Astrocyte (in vitro differentiated cells and primary cell): ENCODE measurements around the gene CIROP.

Experiments
- EZH2 ChIP-seq: IDR thresholded peaks from 2 replicates; pipeline ENCODE4 v1.6.1; 2012; ENCODE audit warnings: mild to moderate bottlenecking, low read length, inconsistent platforms; ENCODE audit not compliant: insufficient read depth
- TF ChIP-seq, protein P1 (sequence below): IDR thresholded peaks from 2 replicates; pipeline ENCODE4 v1.5.1; 2011; ENCODE audit warnings: low read depth, mild to moderate bottlenecking, inconsistent platforms, low read length, moderate library complexity; ENCODE audit not compliant: insufficient read depth

DNA sequence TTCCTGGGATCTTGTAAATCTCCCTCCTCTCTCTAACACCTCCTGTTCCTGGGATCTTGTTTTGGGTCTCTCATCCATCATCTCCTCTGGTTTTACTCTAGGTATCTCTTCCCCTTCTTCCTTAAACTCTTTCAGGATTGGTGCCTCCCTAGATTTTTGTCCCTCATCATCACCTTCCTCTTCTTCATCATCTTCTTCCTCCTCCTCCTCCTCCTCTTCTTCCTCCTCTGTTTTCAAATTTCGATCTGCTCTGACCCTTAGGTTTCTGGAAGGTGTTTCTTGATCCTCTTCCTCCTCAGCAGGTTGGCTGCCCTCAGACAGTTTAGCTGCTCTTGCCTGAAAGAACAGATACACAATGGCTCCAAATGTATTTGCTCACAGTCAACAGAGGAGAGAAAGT, 24.3 kb downstream of the CIROP start:
- TF ChIP-seq EZH2 = no peak
- TF ChIP-seq, protein P1, sequence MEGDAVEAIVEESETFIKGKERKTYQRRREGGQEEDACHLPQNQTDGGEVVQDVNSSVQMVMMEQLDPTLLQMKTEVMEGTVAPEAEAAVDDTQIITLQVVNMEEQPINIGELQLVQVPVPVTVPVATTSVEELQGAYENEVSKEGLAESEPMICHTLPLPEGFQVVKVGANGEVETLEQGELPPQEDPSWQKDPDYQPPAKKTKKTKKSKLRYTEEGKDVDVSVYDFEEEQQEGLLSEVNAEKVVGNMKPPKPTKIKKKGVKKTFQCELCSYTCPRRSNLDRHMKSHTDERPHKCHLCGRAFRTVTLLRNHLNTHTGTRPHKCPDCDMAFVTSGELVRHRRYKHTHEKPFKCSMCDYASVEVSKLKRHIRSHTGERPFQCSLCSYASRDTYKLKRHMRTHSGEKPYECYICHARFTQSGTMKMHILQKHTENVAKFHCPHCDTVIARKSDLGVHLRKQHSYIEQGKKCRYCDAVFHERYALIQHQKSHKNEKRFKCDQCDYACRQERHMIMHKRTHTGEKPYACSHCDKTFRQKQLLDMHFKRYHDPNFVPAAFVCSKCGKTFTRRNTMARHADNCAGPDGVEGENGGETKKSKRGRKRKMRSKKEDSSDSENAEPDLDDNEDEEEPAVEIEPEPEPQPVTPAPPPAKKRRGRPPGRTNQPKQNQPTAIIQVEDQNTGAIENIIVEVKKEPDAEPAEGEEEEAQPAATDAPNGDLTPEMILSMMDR = no peak
